K562 (cell line): ENCODE data around the gene BLTP3B. TPM values are rescaled to one million over a fixed set of nuclear protein-coding genes. Genes with fewer than 3 reads are reported as not detected.

Experiments used
- ATAC-seq: fragments of 200-7000 bp; cut with Tn5 transposase; 3 replicates; pipeline ENCODE4 v1.9.1; 2020; ENCODE audit warnings: moderate library complexity
- BruUV-seq: library from RNA; stranded (reverse); fragments of 400-500 nt; replicated peaks from 2 replicates; lab custom pipeline; 2021; lab: Mats Ljungman, UMichigan
- CTCF ChIA-PET: fragments of 300-600 bp; formaldehyde crosslinking; extraction: SDS; loops from one replicate; lab custom pipeline; 2021; ENCODE audit warnings: low intra/inter-chr PET ratio; lab: Yijun Ruan, JAX
- POLR2A ChIA-PET: fragments of 300-600, 350-650 bp; sonication (Branson Sonifier 250); formaldehyde crosslinking; extraction: SDS; loops from one replicate; lab custom pipeline; 2021; ENCODE audit warnings: antibody characterized with exemption, inconsistent platforms; lab: Yijun Ruan, JAX
- DNase-seq, 4 experiments: peaks; one replicate each; pipeline versions ENCODE4 v3.0.0 to v3.0.0-alpha.2; 2011 to 2018; ENCODE audit warnings: low spot score in 3 of 4, mixed read lengths in 3 of 4; ENCODE audit errors: extremely low read depth in 1 of 4
- FAIRE-seq: peaks from 2 replicates; lab custom pipeline; 2011; peaks lifted over from hg19 to GRCh38; lab: Jason Lieb, UNC
- H2AFZ ChIP-seq: 2 replicates; pipeline ENCODE4 v1.6.0; 2011; ENCODE audit warnings: low read depth, low read length, control low read depth, inconsistent platforms
- H3K27ac ChIP-seq: fragments of 200-600 bp; 3 replicates; pipeline ENCODE4 v1.8.0; 2011; ENCODE audit warnings: low read depth, mild to moderate bottlenecking, control low read depth, inconsistent platforms, low read length, moderate library complexity, mixed read lengths; ENCODE audit errors: extremely low read depth
- H3K27me3 ChIP-seq, 2 experiments: fragments of 300-600 bp in 1 of 2; 2 replicates in 1 of 2; 3 replicates in 1 of 2; pipeline versions ENCODE4 v1.6.0 to v1.8.0; 2011; ENCODE audit warnings: inconsistent platforms in 2 of 2, low read length in 2 of 2, mild to moderate bottlenecking in 1 of 2, mixed read lengths in 1 of 2, moderate library complexity in 1 of 2; ENCODE audit not compliant: control insufficient read depth in 2 of 2, insufficient read depth in 2 of 2
- H3K36me3 ChIP-seq: fragments of 300-600 bp; 3 replicates; pipeline ENCODE4 v1.8.0; 2011; ENCODE audit warnings: mild to moderate bottlenecking, low read length, inconsistent platforms; ENCODE audit not compliant: control insufficient read depth, insufficient read depth
- H3K4me1 ChIP-seq, 2 experiments: fragments of 200-600 bp in 1 of 2; replicated peaks in 1 of 2; 2 replicates in 1 of 2; 3 replicates in 1 of 2; pipeline versions ENCODE4 v1.5.1 to v1.8.0; 2011; ENCODE audit warnings: inconsistent platforms in 2 of 2, low read length in 2 of 2, mild to moderate bottlenecking in 1 of 2, mixed read lengths in 1 of 2, moderate library complexity in 1 of 2; ENCODE audit not compliant: control insufficient read depth in 2 of 2, insufficient read depth in 2 of 2
- H3K4me2 ChIP-seq: 2 replicates; pipeline ENCODE4 v1.6.1; 2011; ENCODE audit warnings: low read length, control low read depth, inconsistent platforms, mixed read lengths; ENCODE audit not compliant: insufficient read depth
- H3K4me3 ChIP-seq: fragments of 200-600 bp; sonication (generic), shearing (Covaris generic); 2 replicates; pipeline ENCODE4 v1.5.1; 2016; ENCODE audit warnings: control low read depth, inconsistent platforms
- H3K79me2 ChIP-seq: fragments of 200-600 bp; 3 replicates; pipeline ENCODE4 v1.8.0; 2011; ENCODE audit warnings: low read length, inconsistent platforms; ENCODE audit not compliant: control insufficient read depth, insufficient read depth
- H3K9ac ChIP-seq, 2 experiments: 2 replicates each; pipeline versions ENCODE4 v1.6.0 to v1.6.1; 2011; ENCODE audit warnings: low read depth in 2 of 2, low read length in 2 of 2, control low read depth in 1 of 2, inconsistent platforms in 1 of 2, mild to moderate bottlenecking in 1 of 2, mixed read lengths in 1 of 2; ENCODE audit not compliant: insufficient read depth in 1 of 2
- H3K9me1 ChIP-seq: one replicate; pipeline ENCODE4 v1.6.0; 2011; ENCODE audit warnings: inconsistent platforms, mild to moderate bottlenecking, low read length, moderate library complexity; ENCODE audit not compliant: control insufficient read depth, insufficient read depth
- H3K9me3 ChIP-seq: replicated peaks from 2 replicates; pipeline ENCODE4 v1.5.1; 2011; ENCODE audit warnings: low read depth, low read length, inconsistent platforms; ENCODE audit not compliant: control insufficient read depth, insufficient read depth
- H4K20me1 ChIP-seq: replicated peaks from 2 replicates; pipeline ENCODE4 v1.6.1; 2011; ENCODE audit warnings: low read length, inconsistent platforms, mixed read lengths; ENCODE audit not compliant: control insufficient read depth, insufficient read depth
- ASH1L ChIP-seq: fragments of 450-650 bp; IDR thresholded peaks from 2 replicates; pipeline ENCODE4 v1.6.1; 2018; ENCODE audit warnings: borderline replicate concordance, mild to moderate bottlenecking, low read depth; ENCODE audit not compliant: partially characterized antibody
- CREM ChIP-seq: IDR thresholded peaks from 2 replicates; pipeline ENCODE4 v1.6.1; 2014; ENCODE audit warnings: antibody characterized with exemption, low read depth
- FOXM1 ChIP-seq, 2 experiments: fragments of 450-650 bp in 1 of 2; sonication (generic) in 1 of 2; formaldehyde crosslinking in 1 of 2; IDR thresholded peaks; 2 replicates each; pipeline versions ENCODE4 v1.6.1 to v1.9.0; 2017 to 2022; ENCODE audit warnings: low read depth in 2 of 2, mild to moderate bottlenecking in 2 of 2, missing genetic modification reagents in 1 of 2, moderate library complexity in 1 of 2
- PML ChIP-seq: IDR thresholded peaks from 2 replicates; pipeline ENCODE4 v1.6.1; 2012; ENCODE audit warnings: low read length, inconsistent platforms
- POLR2A ChIP-seq: fragments of 450-650 bp; conservative IDR thresholded peaks from 2 replicates; pipeline ENCODE4 v1.6.1; 2016
- POLR2AphosphoS5 ChIP-seq: IDR thresholded peaks from 2 replicates; pipeline ENCODE4 v1.6.1; 2011; ENCODE audit warnings: mild to moderate bottlenecking, low read depth, low read length, moderate library complexity; ENCODE audit not compliant: control insufficient read depth, insufficient read depth
- SAFB ChIP-seq: fragments of 200-400 bp; formaldehyde crosslinking; IDR thresholded peaks from 2 replicates; pipeline ENCODE4 v1.6.1; 2017; ENCODE audit warnings: low read depth, low read length, borderline replicate concordance
- SAP30 ChIP-seq: fragments of 200-600 bp; sonication (generic); IDR thresholded peaks from 2 replicates; pipeline ENCODE4 v1.6.1; 2012; ENCODE audit warnings: borderline replicate concordance, low read depth, mild to moderate bottlenecking, moderate library complexity, low read length, control low read depth, inconsistent platforms; ENCODE audit not compliant: insufficient read depth, poor library complexity, severe bottlenecking
- TBP ChIP-seq: optimal IDR thresholded peaks from 2 replicates; pipeline ENCODE3; 2011; ENCODE audit warnings: low read depth, low read length, improper control_type of control experiment
- ZNF24 ChIP-seq: fragments of 450-650 bp; IDR thresholded peaks from 2 replicates; pipeline ENCODE4 v1.6.1; 2016
- WGBS: fragments of 100-300 bp; shearing (Covaris generic); methylation state at CpG from one replicate; pipeline ENCODE4 v1.1.6; 2016; ENCODE audit warnings: low coverage, mixed read lengths; ENCODE audit not compliant: insufficient coverage; ENCODE audit errors: missing lambda C conversion rate; 5-methylcytosine and 5-hydroxymethylcytosine counted together
- in situ Hi-C: fragments of 300-500 bp; cut with MboI; formaldehyde crosslinking; loops from 4 replicates; pipeline ENCODE4 v1.15.0; 2018; ENCODE audit warnings: inconsistent platforms, mixed read lengths
- intact Hi-C: fragments of 100-400 bp; cut with micrococcal nuclease; formaldehyde crosslinking; loops from 2 replicates; pipeline ENCODE4 v1.14.2; 2022
- polyA plus RNA-seq, 8 experiments: library from polyadenylated mRNA; depleted of rRNA in 4 of 8; stranded (reverse) in 5 of 8; unstranded in 3 of 8; fragments of >200 nt; fragmentation: Nextera tagmentation in 2 of 8; fragmentation: Illumina TruSeq in 1 of 8; extraction: Ambion mirVana in 2 of 8; extraction: Trizol in 1 of 8; gene quantifications; 2 replicates each; pipeline versions ENCODE4 v1.2.1 to v1.2.3, GENCODE V29; 2011 to 2014; ENCODE audit warnings: inconsistent platforms in 1 of 8, missing spikeins in 1 of 8
- total RNA-seq, 7 experiments: library from RNA; depleted of rRNA in 6 of 7; stranded (reverse); fragments of >200 nt in 6 of 7; fragmentation: Illumina TruSeq in 2 of 7; extraction: Trizol in 2 of 7; gene quantifications; 2 replicates each; pipeline versions ENCODE4 v1.2.1 to v1.2.3, GENCODE V29; 2011 to 2021; ENCODE audit warnings: low replicate concordance in 1 of 7

The BLTP3B gene
- total and polyA plus RNA-seq, 9 of the 15 experiments (the other 6 are each of a cell fraction or from before 2014, with no cell fraction given) = 3.9 to 27.4 (median 19.7) TPM

- POLR2A ChIA-PET = interaction anchor here (1.2 kb wide), 1 partner anchor 14 kb away, joined by 3 read pairs; no protein-coding TSS in a partner anchor
- in situ Hi-C loops = no loop called here
- H3K9me3 ChIP-seq = no peaks in the 10 kb centered on the region
- no peak overlapping the region for H3K27ac ChIP-seq
- peaks cover 8 to 15% of the 10 kb centered on the region in 2 experiments; a peak in 4 of 5 replicates for H3K4me1 ChIP-seq
- intact Hi-C loops = no loop called here
- DNase-seq (no peak), FAIRE-seq (no peak), ATAC-seq (no peak)
- no peak overlapping the region for H3K9ac ChIP-seq
- H3K79me2 ChIP-seq = peaks cover 14% of the 10 kb centered on the region
- no peak overlapping the region for H3K4me3 ChIP-seq
- no peaks in the 10 kb centered on the region for H4K20me1 ChIP-seq
- WGBS = 65% methylated on average over 2 of the region's 2 CpGs
- no peaks in the 10 kb centered on the region for H3K27me3 ChIP-seq
- H3K36me3 ChIP-seq = no peaks in the 10 kb centered on the region
- CTCF ChIA-PET = no interaction called here
- no peaks in the 10 kb centered on the region for H3K9me1 ChIP-seq
- no TSS peak for BruUV-seq
- TF ChIP-seq POLR2A (peak; percentile 65), CREM (no peak), SAP30 (no peak), TBP (peak; percentile 57), FOXM1 (IDR thresholded peaks at IDR 0.05; ENCODE audit: low read depth) (no peak), FOXM1 (CRISPR knock-in tag; IDR thresholded peaks at IDR 0.05; ENCODE audit: low read depth) (no peak), SAFB (no peak), POLR2AphosphoS5 (peak; percentile 87), ZNF24 (no peak), PML (peak; percentile 38; the same call in 1 of the 2 replicates), ASH1L (no peak)
- TF ChIP-seq, all 486 proteins: peak for 4
- H3K4me2 ChIP-seq = no peak overlapping the region
- H2AFZ ChIP-seq = no peak overlapping the region
These were observed 3.6 kb upstream of the BLTP3B start for GRCh38 chr12:100146252-100146651.
